Breast epithelium (tissue), 3 donors: ENCODE data around the gene GLMP.

Experiments
- CTCF ChIP-seq, 3 donors: fragments of 450-650 bp; IDR thresholded peaks; one replicate each; pipeline ENCODE4 v1.5.1; 2016 to 2017; ENCODE audit warnings: antibody characterized with exemption in 3 of 3, mild to moderate bottlenecking in 3 of 3, moderate library complexity in 3 of 3
- POLR2AphosphoS5 ChIP-seq, 3 donors: sonication (generic); formaldehyde crosslinking; IDR thresholded peaks; one replicate each; pipeline ENCODE4 v1.6.1; 2017; ENCODE audit warnings: antibody characterized with exemption in 3 of 3

DNA sequence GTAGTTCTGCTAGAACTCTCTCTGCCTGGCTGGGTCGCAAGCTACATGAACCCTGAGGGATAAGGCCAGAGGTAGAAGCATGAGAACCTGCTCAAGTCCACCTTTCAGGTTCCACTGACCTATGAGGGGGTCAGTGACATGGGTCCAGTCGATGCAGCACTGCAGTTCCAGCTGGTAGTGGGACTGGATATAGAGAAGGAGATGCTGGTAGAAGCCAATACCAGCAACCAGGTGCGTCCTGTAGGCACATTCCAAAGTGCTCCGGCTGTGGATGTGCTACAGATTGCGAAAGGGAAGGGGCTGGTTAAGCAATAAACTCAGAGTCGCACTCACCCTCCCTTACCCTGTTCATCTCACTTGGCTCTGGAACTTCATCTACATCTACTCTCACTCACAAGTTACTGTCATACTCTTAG is 18.5 kb downstream of the GLMP start:
- TF ChIP-seq CTCF (IDR thresholded peaks at IDR 0.05): no peak
- no peak for TF ChIP-seq POLR2AphosphoS5 (IDR thresholded peaks at IDR 0.05)
